ENCODE measurements around the gene FOXC2.
"Not testable (repeated sequence)": the region's sequence is repeated elsewhere in the genome, so short reads cannot be mapped to it uniquely, and the experiment has no call there.

FOXC2 gene

GRCh38 chr16:86573646-86574508 lies 7.2 kb downstream of the FOXC2 start:
- no peak for DNase-seq (ENCODE audit: low spot score)

DNA sequence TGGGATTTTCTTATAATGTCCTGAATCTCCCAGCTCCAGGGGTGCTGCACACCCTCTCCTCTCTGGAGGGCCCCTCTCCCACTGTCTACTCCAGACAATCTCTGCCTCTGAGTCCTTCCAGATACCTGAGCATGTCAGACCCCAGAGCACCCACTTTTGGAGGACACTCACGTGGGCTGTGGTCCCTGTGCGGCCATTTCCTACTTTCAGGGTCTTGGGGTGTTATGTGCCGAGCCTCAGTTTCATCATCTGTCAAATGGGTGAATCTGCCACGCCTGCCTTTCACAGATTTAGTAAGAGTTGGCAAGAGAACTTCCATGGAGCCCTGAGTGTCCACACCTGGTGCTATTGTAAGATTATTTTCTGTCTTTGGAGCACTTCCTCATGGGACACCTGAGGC lies 8.0 kb downstream of the FOXC2 start:
- no peak for DNase-seq (ENCODE audit: low spot score)

- DNase-seq (ENCODE audit: low spot score): no peak
These were observed 8.6 kb downstream of the FOXC2 start for GRCh38 chr16:86575095-86575685.

- peak; percentile 59 for DNase-seq (ENCODE audit: low spot score)
These were observed 9.3 kb downstream of the FOXC2 start for GRCh38 chr16:86575754-86576557.

- no peak for DNase-seq (ENCODE audit: low spot score)
These were observed 10.1 kb downstream of the FOXC2 start for GRCh38 chr16:86576591-86577313.

DNA sequence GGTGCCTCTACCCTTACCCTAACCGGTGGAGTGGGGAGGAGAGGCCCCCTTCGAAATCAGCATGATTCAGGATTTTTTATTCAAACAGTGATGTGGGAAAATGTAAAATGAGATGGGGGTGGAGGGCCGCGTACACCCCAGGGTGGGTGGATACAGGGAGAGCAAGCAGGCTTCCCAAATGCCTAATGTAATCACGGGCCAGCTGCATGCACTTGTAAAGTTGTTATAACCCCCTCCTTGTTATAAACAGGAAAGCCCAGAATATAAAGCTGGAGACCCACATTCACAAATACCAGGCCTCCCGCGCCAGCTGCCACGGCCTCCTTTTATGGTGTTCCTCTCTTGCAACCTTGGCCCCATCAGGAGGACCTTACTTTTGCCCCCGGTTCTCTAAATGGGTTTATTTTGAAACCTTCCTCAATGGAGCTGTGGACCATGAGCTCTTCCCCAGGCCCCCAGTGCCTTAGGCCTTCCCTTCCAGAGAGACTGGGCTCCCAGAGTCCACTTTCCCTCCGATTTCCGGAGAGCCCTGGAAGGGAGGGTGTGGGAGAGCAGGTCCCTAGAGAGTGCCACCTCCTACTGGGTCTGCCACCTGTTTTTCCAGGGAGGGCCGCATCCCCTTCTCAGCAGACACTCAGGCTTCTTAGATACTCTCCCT lies 10.8 kb downstream of the FOXC2 start:
- DNase-seq (ENCODE audit: low spot score): no peak

DNA sequence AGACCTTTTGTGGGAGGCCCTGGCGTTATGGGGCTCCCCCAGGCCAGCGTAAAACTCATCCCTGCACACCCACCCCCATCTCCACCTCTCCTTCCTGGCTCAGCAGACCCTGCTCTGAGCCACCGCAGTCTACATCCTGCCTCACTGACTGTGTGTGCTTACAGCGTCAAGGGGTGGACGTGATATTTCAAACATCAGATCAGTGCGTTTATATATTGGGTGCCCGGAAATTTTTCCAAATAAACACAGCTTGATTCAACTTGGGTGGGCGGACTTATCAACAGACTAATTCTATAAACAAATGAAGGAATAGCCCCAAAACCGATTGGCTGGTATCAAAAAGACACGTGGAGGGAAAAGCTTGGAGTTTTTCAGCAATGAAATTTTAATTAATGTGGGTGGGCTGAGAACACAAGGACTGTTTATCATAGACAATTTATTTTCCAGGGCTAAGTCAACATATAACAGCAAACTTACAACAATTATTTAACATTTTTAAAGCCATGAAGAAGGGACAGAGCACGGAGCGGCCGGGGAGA lies 11.5 kb downstream of the FOXC2 start, which contains the start of gene FOXL1:
FOXL1 (plus strand) TSS at position 489 of the 539 bp plus-strand sequence. CDS start 175 bp downstream, outside the sequence.
- no peak for DNase-seq (ENCODE audit: low spot score)

DNA sequence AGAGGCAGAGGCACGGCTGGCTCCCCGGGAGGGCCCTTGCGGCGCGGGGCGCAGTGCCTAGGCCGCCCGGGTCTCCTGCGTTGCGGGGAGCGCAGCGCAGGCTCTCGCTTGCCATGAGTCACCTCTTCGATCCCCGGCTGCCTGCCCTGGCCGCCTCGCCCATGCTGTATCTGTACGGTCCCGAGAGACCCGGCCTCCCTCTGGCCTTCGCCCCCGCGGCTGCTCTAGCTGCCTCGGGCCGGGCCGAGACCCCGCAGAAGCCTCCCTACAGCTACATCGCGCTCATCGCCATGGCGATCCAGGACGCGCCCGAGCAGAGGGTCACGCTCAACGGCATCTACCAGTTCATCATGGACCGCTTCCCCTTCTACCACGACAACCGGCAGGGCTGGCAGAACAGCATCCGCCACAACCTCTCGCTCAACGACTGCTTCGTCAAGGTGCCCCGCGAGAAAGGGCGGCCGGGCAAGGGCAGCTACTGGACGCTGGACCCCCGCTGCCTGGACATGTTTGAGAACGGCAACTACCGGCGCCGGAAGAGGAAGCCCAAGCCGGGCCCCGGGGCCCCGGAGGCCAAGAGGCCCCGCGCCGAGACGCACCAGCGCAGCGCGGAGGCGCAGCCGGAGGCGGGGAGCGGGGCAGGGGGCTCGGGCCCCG lies 12.1 kb downstream of the FOXC2 start:
- no peak for DNase-seq (ENCODE audit: low spot score)

DNA sequence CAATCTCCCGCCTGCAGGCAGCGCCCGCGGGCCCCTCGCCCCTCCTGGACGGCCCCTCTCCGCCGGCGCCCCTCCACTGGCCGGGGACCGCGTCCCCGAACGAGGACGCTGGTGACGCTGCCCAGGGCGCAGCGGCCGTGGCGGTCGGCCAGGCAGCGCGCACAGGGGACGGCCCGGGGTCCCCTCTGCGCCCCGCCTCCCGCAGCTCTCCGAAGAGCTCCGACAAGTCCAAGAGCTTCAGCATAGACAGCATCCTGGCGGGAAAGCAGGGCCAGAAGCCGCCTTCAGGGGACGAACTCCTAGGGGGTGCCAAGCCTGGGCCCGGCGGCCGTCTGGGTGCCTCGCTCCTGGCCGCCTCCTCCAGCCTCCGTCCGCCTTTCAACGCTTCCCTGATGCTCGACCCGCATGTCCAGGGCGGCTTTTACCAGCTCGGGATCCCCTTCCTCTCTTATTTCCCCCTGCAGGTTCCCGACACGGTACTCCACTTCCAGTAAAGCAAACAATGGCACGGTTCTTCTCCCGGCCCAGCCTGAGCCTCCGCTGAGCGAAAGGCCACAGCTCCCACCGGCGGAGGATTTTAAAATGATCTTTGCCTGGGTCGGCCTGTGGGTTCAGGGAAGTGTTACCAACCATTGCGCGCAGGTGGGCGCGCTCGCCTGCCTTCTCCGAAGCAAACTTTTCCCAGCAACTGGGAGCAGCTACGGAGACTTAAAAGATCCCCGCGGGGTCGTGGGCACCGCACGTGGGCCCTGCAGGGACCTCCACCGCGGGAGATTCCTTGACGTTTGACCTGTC lies 12.8 kb downstream of the FOXC2 start:
- no peak for DNase-seq (ENCODE audit: low spot score)

DNA sequence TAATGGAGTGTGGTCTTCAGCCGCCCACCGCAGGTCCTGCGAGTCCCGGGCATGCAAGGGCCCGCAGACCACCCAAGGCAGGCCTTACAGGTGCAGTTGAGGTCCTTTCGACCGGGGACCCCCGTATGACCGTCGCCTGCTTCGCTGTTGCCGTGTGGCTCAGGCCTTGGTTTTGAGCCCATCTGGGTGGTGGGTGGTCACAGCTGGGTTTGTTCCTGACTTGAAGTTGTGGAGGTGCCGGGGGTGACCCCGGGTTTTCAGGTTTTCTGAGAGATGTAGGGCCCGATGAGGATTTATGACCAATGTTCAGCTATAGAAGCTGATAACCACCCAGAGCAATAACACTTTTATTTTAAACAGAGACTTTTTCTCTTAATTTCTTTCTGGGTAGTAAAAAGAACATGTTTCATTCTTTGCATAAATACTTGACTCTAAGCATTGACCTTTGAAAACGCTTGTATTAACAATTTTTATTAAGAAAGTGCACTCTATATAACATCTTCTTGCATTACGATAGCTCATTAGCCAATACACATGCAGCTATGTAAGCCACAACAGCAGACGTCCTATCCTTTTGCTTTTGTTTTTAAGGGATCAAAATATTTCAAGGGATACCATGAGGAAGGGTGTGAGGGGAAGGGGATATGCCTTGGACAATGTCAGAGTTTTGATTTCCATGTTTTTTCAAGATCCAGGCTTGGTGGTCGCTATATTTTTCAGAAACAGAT lies 13.6 kb downstream of the FOXC2 start:
- no peak for DNase-seq (ENCODE audit: low spot score)

GRCh38 chr16:86580791-86581170 lies 14.2 kb downstream of the FOXC2 start:
- no peak for DNase-seq (ENCODE audit: low spot score)

GRCh38 chr16:86581458-86581857 lies 14.8 kb downstream of the FOXC2 start:
- DNase-seq (ENCODE audit: low spot score): no peak

DNA sequence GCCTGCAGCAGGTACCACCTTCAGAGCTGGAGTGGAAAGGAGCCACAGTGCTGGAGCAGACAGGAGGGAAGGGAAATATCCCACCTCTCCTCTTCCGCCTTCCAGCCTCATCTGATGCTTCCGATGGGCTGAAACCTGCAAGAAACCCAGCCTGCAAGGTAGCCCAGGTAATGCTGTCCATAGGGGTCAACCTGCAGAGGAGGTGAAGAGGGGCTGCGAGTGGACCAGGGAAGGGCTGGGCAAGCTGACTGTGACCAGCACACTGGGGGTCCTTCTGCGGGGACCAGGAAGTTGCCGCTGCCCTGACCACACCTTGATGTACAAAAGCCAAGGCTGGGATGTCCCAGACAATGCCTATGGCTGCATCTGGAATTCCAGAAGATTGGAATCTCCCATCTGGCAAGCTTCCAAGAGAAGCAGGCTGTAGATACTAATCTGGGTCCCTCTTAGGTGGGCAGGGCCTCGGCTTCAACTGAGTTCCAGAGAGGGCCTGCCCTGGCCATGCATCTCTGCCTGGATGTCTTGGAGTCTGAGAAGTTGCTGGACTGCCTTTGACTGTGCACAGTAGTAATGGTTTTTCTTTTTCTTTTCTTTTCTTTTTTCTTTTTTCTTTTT lies 17.5 kb downstream of the FOXC2 start:
- no peak for DNase-seq (ENCODE audit: low spot score)

- DNase-seq (ENCODE audit: low spot score): no peak
These were observed 18.4 kb downstream of the FOXC2 start for GRCh38 chr16:86584726-86585721.

- DNase-seq (ENCODE audit: low spot score): no peak
These were observed 19.4 kb downstream of the FOXC2 start for GRCh38 chr16:86585821-86586611.

DNA sequence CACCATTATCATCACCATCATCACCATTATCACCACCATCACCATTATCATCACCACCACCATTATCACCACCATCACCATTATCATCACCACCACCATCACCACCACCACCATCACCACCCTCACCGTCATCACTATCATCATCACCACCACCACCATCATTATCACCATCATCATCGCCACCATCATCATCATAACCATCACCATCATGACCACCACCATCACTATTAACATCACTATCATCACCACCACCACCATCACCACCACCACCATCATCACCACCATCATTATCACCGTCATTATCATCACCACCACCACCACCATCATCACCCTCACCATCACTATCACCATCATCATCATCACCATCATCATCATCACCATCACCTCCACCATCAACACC lies 20.9 kb downstream of the FOXC2 start:
- no peak for DNase-seq (ENCODE audit: low spot score)

GRCh38 chr16:86587955-86588354 lies 21.3 kb downstream of the FOXC2 start:
- not testable (repeated sequence) for DNase-seq (ENCODE audit: low spot score)

Data from D341Med (cell line).